Cardiac septum (tissue), 1 donor: ENCODE results near the gene METTL24. TPM values are rescaled to one million over a fixed set of nuclear protein-coding genes. Genes with fewer than 3 reads are reported as not detected.
"Not testable (repeated sequence)": the region's sequence is repeated elsewhere in the genome, so short reads cannot be mapped to it uniquely, and the experiment has no call there.

ENCODE experiments used
- DNase-seq: peaks from one replicate; pipeline ENCODE4 v3.0.0-alpha.2; 2020; ENCODE audit warnings: low spot score
- intact Hi-C: fragments of 100-400 bp; cut with DNase I; formaldehyde crosslinking; loops from one replicate; pipeline ENCODE4 v1.14.0; 2022
- total RNA-seq: library from RNA; stranded (reverse); fragmentation: NEBNext Ultra II Directional; extraction: Animal tissue kit (Norgen Biotek cat#: 25700); gene quantifications from one replicate; pipeline ENCODE4 v1.2.1, GENCODE V29; 2021
- donor health status: DM: no; HTN: no; CAD: no.

Gene METTL24
- total RNA-seq, 1 donor from 2014 or later: 2.0 TPM

DNA sequence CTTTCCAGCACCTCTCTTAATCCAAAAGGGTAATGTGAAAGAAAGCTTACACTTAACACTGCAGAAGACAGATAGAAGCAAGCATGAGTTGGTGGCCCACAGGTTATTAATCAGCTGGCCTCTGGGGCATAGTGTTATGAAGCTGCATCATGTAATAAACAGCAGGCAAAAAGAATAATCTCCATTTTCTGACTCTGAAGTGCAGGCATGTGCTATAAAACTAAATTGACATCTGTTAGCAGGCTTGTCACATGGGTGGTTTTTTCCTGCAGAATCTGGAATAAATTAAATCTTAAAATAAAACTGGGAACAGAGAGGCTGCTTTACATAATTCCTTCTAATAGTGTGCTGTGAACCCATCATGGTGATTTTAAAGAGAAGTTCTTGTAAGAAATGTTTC, 73.3 kb downstream of the METTL24 start:
- DNase-seq: no peak
- intact Hi-C loops: no loop called here

DNA sequence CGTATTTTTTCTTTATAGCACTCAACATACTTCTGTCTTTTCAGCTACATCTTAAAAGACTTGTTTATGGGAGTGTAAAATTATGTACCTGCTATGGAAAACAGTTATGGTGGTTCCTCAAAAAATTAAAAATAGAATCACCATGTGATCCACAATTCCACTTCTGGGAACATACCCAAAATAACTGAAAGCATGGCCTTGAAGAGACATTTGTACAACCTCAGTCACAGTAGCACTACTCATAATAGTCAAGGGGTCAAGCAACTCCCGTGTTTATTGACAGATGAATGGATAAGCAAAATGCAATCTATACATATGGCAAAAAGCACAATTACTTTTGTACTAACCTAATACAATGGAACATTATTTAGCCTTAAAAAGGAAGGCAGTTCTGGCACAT, 74.5 kb downstream of the METTL24 start:
- no peak for DNase-seq
- intact Hi-C loops: no loop called here

DNA sequence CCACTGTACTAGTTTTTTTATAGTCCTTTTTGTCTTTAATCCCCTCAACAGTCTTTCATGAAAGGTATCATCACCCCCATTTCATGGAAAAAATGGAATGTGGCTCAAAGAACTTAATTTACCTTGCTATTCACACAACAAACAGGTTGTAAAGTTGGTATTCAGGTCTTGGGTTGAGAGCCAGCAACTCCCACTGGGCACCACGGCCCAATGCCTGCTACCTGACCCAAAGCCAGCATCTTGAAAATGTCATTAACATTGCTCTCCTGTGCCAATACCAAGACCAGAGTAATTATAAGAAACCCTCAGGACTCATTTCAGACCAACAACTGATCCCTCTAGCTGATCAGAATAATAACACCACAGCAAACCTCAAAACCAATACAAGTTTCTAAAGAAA, 75.7 kb downstream of the METTL24 start:
- DNase-seq: no peak
- intact Hi-C loops: no loop called here

DNA sequence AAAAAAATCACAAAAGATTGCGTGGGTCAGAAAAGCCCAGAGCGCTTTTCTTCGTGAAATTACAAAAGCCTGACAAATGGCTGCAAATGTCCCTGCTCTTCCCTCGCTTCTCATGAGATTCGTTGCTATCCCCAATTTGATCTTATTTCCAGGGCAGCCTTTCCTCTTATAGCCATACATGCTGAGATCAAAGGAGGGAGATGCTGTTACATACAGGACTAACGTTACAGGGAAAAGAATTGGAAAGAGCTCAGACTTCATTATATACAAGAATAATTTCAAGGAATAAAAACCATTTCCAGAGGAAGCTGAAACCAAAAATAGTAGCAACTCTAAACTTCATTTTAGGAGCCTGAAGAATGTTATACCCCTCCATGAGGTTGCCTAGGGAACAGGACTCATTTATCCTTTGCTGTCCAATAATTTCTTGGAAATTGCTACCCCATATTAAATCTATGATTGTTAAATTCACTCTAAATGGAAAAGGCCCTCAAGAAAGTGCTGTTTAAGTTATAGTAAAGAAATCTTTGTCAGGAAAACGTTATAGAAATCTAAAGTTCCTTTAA, 81.0 kb downstream of the METTL24 start:
- DNase-seq: no peak
- intact Hi-C loops: no loop called here

DNA sequence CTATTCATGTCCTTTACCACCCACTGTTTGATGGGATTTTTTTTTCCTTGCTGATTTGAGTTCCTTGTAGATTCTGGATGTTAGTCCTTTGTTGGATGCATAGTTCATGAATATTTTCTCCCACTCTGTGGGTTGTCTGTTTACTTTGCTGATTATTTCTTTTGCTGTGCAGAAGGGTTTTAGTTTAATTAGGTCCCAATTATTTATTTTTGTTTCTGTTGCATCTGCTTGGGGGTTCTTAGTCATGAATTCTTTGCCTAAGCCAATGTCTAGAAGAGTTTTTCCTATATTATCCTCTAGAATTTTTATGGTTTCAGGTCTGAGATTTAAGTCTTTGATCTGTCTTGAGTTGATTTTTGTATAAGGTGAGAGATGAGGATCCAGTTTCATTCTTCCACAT, 85.4 kb downstream of the METTL24 start:
- intact Hi-C loops, DNase-seq: not testable (repeated sequence)

DNA sequence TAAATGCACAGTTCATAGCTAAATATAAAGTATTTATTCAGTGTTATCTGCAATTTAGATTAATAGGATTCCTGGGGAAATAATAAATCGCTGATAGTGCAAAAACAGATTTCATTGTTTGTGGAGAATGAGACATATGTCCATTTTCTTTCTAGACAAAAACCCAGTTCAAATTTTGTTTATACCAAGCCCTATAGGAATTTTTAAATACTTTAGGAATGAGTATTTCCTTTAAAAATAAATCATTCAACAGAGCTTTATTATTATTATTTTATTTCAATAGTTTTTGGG, 86.5 kb downstream of the METTL24 start:
- no peak for DNase-seq
- intact Hi-C loops: no loop called here

DNA sequence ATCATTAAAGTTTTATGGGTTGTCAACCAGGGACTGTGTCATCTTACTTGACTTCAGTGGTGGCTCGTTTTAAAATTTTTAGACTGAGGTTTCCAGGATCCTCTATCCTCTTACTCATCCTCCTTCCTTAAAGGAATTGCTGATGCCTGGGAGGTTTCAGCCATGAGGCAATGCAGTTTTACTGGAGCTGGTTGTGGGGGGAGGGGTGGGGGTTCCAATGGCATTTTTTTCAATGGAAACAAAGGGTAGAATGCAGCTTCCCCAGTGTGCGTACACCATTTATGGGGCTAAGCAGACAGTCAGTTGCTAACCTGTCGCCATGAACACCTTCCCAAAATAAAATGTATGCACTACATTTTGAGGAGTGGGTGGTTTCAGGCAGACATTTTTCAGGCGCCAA, 88.0 kb downstream of the METTL24 start:
- intact Hi-C loops: no loop called here
- no peak for DNase-seq

DNA sequence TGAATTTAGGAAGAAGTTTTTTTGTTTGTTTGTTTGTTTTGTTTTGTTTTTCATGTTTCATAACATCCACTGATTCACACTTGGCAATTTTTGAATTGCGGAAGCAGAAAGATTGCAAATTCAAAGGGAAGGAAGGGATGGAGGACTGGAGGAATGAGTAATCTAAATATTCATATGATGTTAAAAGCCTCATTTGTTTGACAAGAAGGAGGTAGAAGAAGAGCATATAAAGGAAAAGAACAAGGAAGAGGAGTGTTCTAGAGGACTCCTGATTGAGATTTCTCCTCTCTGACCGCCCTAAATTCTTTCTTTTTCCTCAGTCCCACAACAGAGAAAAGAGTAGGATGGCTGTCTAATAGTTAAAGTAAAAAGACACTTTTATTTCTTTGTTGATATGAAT, 88.5 kb downstream of the METTL24 start:
- intact Hi-C loops: no loop called here
- DNase-seq: no peak

DNA sequence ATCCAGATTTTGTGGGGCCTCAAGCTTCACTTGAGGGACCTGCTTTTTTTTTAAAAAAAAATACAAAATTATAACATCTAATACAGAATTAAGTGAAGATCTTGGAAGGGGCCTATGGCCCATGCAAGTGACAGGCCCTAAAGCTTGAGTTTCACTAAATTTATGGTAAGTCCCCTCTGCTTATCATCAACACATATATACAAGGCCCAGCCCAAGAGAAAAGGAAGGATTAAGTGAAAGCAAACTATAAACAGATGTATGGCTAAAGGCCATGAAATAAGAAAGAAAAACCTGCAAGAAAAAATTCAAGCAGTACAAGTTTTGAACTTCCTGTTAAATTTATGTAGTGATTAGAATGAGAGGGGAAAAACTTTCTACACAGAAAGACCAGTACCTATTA, 91.2 kb downstream of the METTL24 start:
- intact Hi-C loops: no loop called here
- no peak for DNase-seq

DNA sequence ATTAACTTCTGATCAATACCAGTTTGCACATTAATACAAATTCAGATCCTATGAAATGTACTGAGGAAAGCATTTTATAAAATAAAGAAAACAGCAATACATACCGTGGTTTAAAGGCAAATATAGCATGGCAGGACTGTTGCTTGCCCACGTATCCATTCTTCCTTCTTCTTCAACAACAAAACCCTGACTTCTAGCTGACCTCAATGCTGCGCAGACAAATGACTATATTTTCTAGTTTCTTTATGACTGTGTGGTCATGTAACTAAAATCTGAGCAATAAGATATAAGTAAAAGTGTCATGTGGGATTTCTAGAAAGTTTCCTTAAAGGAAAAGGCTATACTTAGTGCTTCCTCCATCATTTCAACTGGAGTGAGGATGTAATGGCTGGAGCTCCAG, 92.9 kb downstream of the METTL24 start:
- intact Hi-C loops: no loop called here
- DNase-seq: no peak

DNA sequence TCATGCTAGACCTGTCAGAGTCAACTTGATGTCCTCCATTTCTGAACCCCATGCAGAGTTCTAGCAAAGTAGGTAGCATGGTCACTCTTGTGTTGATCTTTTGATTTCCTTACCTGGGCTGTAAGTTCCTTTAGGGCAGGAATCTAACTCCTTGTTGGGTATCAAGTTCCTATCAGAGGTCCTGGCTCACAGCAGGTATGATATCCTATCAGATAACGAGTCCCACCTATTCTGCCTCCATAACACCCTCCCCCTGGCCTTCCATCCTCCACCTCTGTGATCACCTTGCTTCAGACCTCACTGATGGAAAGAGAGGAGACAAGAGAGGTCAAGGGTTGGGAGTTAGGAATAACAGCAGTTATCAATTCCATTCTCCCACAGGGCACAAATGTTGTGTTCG, 101.8 kb downstream of the METTL24 start:
- intact Hi-C loops: no loop called here
- DNase-seq: no peak

DNA sequence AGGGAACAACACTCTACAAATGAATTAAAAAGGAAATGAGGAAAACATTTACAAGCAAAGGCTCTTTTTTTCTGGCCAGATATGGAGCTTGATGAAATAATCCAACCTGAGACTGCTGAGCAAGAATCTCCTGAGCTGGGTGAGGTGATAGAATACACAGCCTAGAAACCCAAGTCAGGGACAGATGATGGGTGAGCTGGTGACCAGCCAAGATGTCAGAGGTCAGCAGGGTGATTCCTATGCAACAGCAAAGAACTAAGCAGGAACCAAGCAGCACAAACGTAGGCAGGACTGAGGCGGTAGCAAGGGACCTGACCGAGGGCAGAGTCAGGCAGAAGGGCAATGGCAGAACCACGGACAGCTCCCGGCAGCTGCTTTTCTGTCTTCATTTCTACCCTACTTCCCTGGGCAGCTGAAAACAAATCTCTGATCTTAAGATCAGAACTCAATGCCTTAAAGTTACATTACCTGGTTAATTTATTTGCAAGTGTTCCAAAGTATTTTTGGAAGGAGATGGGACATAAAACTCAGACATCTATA, 102.9 kb downstream of the METTL24 start:
- intact Hi-C loops: no loop called here
- no peak for DNase-seq

DNA sequence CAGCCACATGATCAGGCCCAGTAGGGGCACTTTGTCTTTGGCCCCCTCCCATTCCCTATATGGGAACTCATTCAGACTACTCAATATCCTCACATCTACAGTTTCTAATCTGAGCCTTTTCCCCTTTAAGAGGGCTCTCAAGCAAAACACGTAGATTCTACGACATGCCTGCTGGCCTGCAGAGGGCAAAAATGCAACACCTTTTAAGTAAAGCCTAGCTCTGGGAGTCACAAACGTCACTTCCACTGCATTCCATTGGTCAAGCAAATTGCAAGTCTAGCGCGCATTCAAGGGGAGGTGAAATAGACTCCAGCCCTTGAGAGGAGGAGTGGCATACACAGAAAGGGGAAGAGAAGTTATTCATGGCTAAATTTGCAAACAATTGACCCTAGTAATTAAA, 107.3 kb downstream of the METTL24 start:
- no peak for DNase-seq
- intact Hi-C loops: no loop called here

DNA sequence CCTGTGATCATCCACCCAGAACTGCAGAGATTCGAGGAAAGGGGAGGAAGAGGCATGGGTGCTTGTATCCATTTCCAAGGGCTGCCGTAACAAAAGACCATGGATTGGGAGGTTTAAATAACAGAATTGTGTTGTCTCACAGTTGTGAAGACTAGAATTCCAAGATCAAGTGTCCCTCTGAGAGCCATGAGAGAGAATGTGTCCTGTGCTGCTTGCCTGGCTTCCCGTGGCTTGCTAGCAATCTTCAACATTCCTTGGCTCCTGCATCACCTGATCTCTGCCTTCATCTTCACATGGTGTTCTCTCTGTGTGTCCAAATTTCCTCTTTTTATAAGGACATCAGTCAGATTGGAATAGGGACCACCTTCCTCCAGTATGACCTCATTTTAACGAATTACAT, 108.1 kb downstream of the METTL24 start:
- no peak for DNase-seq
- intact Hi-C loops: no loop called here

DNA sequence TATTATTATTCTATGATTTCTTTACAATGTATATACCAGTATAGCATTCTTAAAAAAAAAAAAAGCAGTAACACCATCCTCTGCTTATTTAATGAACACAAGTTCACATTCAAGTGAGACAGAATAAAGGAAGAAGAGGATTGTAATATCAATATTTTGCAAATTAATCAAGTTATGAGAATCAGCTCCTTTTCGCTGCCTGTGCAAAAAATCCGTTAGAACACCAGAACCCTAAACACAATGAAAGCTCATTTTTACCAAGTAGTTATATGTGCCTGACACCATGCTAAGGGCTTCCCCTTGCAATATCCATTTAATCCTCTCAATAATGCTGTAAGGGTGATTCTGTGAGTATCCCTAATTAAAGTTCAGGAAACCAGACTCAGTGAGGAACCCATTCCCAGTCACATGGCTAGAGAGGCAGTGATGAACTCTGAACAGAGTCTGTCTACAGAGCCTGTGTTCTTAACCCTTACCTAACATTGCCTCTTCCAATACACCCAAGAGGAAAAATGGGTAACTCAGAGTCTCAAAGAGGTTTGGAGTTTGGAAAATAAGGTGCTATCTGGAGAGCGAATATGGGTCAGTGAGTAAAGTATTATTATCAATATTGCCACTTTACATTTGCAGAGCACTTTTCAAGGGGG, 111.1 kb downstream of the METTL24 start:
- intact Hi-C loops: no loop called here
- no peak for DNase-seq

DNA sequence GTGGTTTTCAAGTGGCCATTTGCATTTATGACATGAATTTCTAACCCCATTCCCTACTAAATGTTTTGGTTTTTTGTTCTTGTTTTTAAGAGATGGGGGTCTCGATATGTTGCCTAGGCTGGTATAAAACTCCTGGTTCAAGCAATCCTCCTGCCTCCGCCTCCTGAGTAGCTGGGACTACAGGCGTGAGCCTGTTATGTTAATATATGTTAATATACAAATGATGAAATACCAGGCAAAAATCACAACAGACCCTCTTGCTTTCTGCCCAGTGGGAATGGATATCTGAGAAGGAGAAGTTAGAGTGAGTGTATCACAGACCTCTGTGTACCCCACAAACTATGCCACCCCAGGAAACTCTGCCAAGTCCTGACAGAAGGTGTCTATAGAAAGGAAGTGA, 111.8 kb downstream of the METTL24 start:
- DNase-seq: no peak
- intact Hi-C loops: no loop called here

DNA sequence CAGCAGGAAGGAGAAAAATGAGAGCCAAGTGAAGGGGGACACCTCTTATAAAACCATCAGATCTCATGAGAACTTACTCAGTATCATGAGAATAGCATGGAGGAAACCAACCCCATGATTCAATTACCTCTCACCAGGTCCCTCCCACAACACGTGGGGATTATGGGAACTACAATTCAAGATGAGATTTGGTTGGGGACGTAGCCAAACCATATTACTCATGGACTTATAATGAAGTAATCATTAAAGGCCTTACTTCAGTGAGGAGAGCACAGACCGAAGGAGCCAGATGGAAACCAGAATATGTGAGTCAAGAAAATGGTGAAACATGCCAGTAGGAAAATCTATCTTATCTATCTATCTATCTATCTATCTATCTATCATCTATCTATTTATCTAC, 113.5 kb downstream of the METTL24 start:
- DNase-seq, intact Hi-C loops: not testable (repeated sequence)

DNA sequence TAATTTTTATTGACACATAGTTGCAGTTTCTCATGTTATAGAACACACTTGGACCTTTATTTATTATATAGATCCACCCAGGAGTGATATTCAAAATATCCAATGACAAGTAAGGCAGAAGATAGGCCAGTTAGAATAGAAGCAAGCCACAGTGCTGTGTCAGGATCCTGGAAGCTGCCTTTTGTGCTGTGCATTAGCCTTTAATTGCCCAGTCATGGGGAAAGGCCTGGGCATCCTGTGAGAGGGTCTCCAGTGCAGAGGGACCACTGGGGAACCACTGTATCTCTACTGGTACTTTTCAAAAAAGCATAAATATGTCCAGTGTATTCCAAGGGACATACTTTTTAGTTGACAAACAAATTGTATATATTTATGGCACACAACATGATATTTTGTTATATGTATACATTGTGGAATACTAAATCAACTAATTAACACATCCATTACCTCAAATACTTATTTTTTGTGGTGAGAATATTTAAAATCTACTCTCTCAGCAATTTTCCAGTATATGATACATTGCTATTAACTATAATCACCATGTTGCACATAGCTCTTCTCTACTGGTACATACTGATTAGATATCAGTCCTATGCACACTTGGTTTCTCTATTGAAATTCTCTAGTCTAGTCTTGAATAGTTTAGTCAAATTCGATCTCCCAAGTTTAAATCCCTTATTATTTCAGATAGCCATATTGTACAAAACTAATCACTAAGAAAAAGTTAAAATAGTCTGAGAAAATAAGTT, 118.4 kb downstream of the METTL24 start:
- DNase-seq: no peak
- intact Hi-C loops: no loop called here

DNA sequence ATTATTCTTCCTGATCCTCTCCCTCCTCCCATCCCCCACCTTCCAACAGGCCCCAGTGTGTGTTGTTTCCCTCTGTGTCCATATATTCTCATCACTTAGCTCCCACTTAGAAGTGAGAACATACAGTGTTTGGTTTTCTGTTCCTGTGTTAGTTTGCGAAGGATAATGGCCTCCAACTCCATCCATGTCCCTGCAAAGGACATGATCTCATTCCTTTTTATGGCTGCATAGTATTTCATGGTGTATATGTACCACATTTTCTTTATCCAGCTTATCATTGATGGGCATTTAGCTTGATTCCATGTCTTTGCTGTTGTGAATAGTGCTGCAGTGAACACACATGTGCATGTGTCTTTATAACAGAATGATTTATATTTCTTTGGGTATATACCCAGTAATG, 122.1 kb downstream of the METTL24 start:
- intact Hi-C loops, DNase-seq: not testable (repeated sequence)

DNA sequence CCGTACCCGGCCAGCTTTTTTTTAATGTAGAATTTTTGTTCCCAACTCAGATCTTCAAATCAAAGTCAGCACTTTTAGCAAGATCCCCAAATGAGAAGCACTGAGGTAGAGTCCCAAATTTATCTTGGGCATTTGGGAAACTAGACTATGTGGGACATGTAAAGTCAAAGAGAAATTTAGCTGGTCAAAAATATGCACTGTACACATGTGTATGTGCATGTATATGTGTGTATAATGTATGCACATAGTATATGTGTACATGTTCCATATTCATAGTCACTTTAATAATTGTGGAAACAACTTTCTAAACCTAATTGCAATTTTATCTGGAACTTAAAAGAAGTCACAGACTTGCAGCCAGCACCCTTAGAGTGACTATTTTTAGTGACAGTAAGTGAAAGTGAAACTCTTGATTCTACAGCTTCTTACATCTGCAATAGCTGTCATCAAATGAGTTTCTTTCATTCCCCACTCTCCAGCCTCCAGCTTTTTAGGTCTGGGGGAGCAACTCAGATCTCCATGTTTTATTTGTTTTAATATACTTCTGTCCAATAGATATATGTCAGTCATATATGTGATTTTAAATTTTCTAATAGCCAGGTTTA, 124.3 kb downstream of the METTL24 start:
- intact Hi-C loops: no loop called here
- no peak for DNase-seq

DNA sequence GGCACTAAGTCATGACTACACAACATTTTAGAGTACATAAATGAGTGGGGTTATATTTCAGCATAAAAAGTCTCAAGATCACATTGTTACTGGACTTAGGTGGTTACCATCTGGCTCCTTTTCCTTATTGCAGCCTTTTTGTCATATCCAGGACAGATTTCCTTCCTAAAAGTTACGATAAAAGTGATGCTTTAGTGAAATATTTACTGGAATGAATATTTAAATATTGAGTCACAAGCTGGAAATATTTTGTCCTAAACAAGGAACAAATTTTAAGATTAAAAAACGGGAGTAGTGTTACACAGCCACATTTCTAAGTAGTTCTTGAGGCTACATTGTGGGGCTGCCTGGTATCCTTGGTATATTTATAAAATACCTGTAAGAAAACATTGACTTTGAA, 125.7 kb downstream of the METTL24 start:
- DNase-seq: no peak
- intact Hi-C loops: no loop called here
